Thoracic aorta (tissue), 2 donors: ENCODE data around the gene FGGY. TPM values are rescaled to one million over a fixed set of nuclear protein-coding genes. Genes with fewer than 3 reads are reported as not detected.

ENCODE experiments used
- ATAC-seq: fragments of 150-250 bp; one replicate; pipeline ENCODE4 v1.8.0; 2017; ENCODE audit warnings: low read depth; ENCODE audit not compliant: insufficient number of reproducible peaks, low FRiP score
- DNase-seq: peaks from one replicate; pipeline ENCODE4 v3.0.0-alpha.2; 2020; ENCODE audit warnings: low spot score
- H3K27ac ChIP-seq, 2 donors: fragments of 200-600 bp; sonication (generic); 1 replicate in 1 of 2; 2 replicates in 1 of 2; pipeline ENCODE4 v1.5.1; 2016; ENCODE audit warnings: mild to moderate bottlenecking in 2 of 2, moderate library complexity in 2 of 2
- H3K27me3 ChIP-seq: fragments of 200-600 bp; sonication (generic); replicated peaks from 2 replicates; pipeline ENCODE4 v1.6.0; 2016; ENCODE audit warnings: mild to moderate bottlenecking; ENCODE audit not compliant: insufficient read depth
- H3K36me3 ChIP-seq: fragments of 200-600 bp; sonication (generic); one replicate; pipeline ENCODE4 v1.5.1; 2016
- H3K4me1 ChIP-seq, 2 donors: fragments of 200-600 bp; sonication (generic); 1 replicate in 1 of 2; 2 replicates in 1 of 2; pipeline versions ENCODE4 v1.5.1 to v1.6.0; 2016; ENCODE audit warnings: low read depth in 2 of 2, mild to moderate bottlenecking in 1 of 2; ENCODE audit not compliant: control insufficient read depth in 1 of 2
- H3K4me3 ChIP-seq: fragments of 200-600 bp; sonication (generic); 2 replicates; pipeline ENCODE4 v1.5.1; 2016; ENCODE audit warnings: mild to moderate bottlenecking
- H3K9me3 ChIP-seq: fragments of 200-600 bp; sonication (generic); 2 replicates; pipeline ENCODE4 v1.5.1; 2016
- CTCF ChIP-seq: fragments of 200-600 bp; sonication (generic); IDR thresholded peaks from one replicate; pipeline ENCODE4 v1.5.1; 2019; ENCODE audit warnings: antibody characterized with exemption
- total RNA-seq, 2 donors: library from RNA; depleted of rRNA; stranded (reverse); fragments of >200 nt; gene quantifications; one replicate each; pipeline versions ENCODE4 v1.1.0 to v1.2.3, GENCODE V29; 2016

FGGY gene
- total RNA-seq, 2 donors from 2014 or later: 6.5 to 9.9 TPM

GRCh38 chr1:59293206-59293605 is 3.7 kb upstream of the FGGY start:
- ATAC-seq (no peak), DNase-seq (no peak)
- Histone ChIP-seq H3K36me3 (no peaks in the 10 kb centered on the region), H3K27me3 (no peaks in the 10 kb centered on the region), H3K4me1 (peaks cover 11 to 24% of the 10 kb centered on the region in 2 donors), H3K27ac (no peak overlapping the region), H3K4me3 (no peak overlapping the region), H3K9me3 (no peaks in the 10 kb centered on the region)
- TF ChIP-seq CTCF: no peak

- Histone ChIP-seq H3K4me3 (no peak overlapping the region), H3K36me3 (no peaks in the 10 kb centered on the region), H3K9me3 (no peaks in the 10 kb centered on the region), H3K27me3 (no peaks in the 10 kb centered on the region), H3K4me1 (peaks cover 11 to 31% of the 10 kb centered on the region in 2 donors), H3K27ac (no peak overlapping the region)
- no peak for TF ChIP-seq CTCF
- no peak for ATAC-seq
- DNase-seq: no peak
These were observed 3.0 kb upstream of the FGGY start for GRCh38 chr1:59293849-59294248.

- peak overlapping the region in 1 of 2 donors; percentile 100 for H3K27ac ChIP-seq
- DNase-seq (no peak), ATAC-seq (no peak)
- no peaks in the 10 kb centered on the region for H3K27me3 ChIP-seq
- H3K4me3 ChIP-seq: no peak overlapping the region
- peaks cover 11 to 34% of the 10 kb centered on the region in 2 donors for H3K4me1 ChIP-seq
- H3K36me3 ChIP-seq: no peaks in the 10 kb centered on the region
- no peaks in the 10 kb centered on the region for H3K9me3 ChIP-seq
- TF ChIP-seq CTCF: no peak
These were observed 2.5 kb upstream of the FGGY start for GRCh38 chr1:59294423-59294822.

- ATAC-seq: no peak
- peaks cover 11 to 34% of the 10 kb centered on the region in 2 donors for H3K4me1 ChIP-seq
- peak overlapping the region; percentile 95 to 100 for H3K27ac ChIP-seq
- TF ChIP-seq CTCF: no peak
- no peak for DNase-seq
- H3K4me3 ChIP-seq: peak overlapping the region; percentile 84
- H3K9me3 ChIP-seq: no peaks in the 10 kb centered on the region
- no peaks in the 10 kb centered on the region for H3K36me3 ChIP-seq
- no peaks in the 10 kb centered on the region for H3K27me3 ChIP-seq
These were observed 1.3 kb upstream of the FGGY start for GRCh38 chr1:59295618-59296017.

GRCh38 chr1:59298026-59298583 is 1.2 kb downstream of the FGGY start:
- no peak overlapping the region for H3K4me3 ChIP-seq
- H3K9me3 ChIP-seq: no peaks in the 10 kb centered on the region
- TF ChIP-seq CTCF: no peak
- H3K36me3 ChIP-seq: no peaks in the 10 kb centered on the region
- no peak for DNase-seq
- no peaks in the 10 kb centered on the region for H3K27me3 ChIP-seq
- H3K27ac ChIP-seq: peak overlapping the region; percentile 95 to 100
- H3K4me1 ChIP-seq: peaks cover 11 to 34% of the 10 kb centered on the region in 2 donors
- no peak for ATAC-seq
